BJ (cell line): Measurements from ENCODE around the gene LARP4B. TPM values are rescaled to one million over a fixed set of nuclear protein-coding genes. Genes with fewer than 3 reads are reported as not detected.

Source experiments
- CTCF ChIA-PET: fragments of 350-600 bp; formaldehyde crosslinking; extraction: SDS; loops from one replicate; lab custom pipeline; 2021; ENCODE audit warnings: antibody characterized with exemption, inconsistent platforms; lab: Yijun Ruan, JAX
- POLR2A ChIA-PET: fragments of 300-600 bp; sonication (Branson Sonifier 250); formaldehyde crosslinking; extraction: SDS; loops from one replicate; lab custom pipeline; 2021; ENCODE audit warnings: antibody characterized with exemption; lab: Charles Lee
- DNase-seq: peaks from one replicate; pipeline ENCODE4 v3.0.0-alpha.2; 2011; ENCODE audit warnings: low read depth
- H3K27me3 ChIP-seq: 2 replicates; pipeline ENCODE4 v1.6.0; 2011; ENCODE audit warnings: low read length; ENCODE audit not compliant: control insufficient read depth, insufficient read depth
- H3K36me3 ChIP-seq: 2 replicates; pipeline ENCODE4 v1.5.1; 2011; ENCODE audit warnings: low read length; ENCODE audit not compliant: control insufficient read depth, insufficient read depth
- H3K4me3 ChIP-seq: 2 replicates; pipeline ENCODE4 v1.5.1; 2011; ENCODE audit warnings: low read depth, mild to moderate bottlenecking, control low read depth, low read length
- CTCF ChIP-seq: IDR thresholded peaks from 2 replicates; pipeline ENCODE4 v1.5.1; 2011; ENCODE audit warnings: low read depth, mild to moderate bottlenecking, control low read depth, inconsistent platforms, low read length, moderate library complexity; ENCODE audit not compliant: insufficient read depth
- polyA plus RNA-seq: library from polyadenylated mRNA; depleted of rRNA; stranded (reverse); fragments of >200 nt; gene quantifications from 2 replicates; pipeline ENCODE4 v1.2.3, GENCODE V29; 2011

LARP4B gene
- polyA plus RNA-seq, 1 experiment, result 38.4 TPM

- Histone ChIP-seq H3K27me3 (no peaks in the 10 kb centered on the region), H3K36me3 (peaks cover 48% of the 10 kb centered on the region), H3K4me3 (no peak overlapping the region)
- TF ChIP-seq CTCF, result no peak
- DNase-seq, result no peak
- CTCF ChIA-PET, result interaction anchor here (1.1 to 1.3 kb wide), 2 partner anchors 21 to 324 kb away, joined by 3 to 4 read pairs; no protein-coding TSS in a partner anchor
- POLR2A ChIA-PET, result no interaction called here
Measured at GRCh38 chr10:811379-812175, 119.9 kb downstream of the LARP4B start.

DNA sequence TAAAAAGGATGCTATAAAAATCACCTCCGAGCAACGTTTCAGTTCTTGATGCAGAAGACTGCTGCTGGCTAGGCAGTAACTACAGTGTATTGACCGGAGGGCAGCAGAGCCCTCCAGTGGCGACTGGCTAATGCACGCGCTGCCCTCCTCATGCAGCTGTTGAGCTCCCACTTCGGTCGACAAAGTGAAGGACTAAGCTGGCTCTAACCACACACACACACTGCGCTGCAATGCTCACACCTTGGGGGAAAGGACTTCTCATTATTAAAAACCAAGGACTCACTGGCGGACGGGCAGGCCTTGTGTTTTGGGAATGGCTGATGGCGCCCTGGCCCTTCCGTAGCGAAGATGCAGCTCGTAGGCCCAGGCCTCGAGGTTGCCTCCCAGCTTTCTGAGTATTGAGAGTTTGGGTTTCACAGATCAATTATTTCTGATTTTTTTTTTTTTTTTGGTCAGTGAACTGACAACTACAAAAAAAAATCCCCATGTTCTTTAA is 121.1 kb downstream of the LARP4B start:
- no peaks in the 10 kb centered on the region for H3K27me3 ChIP-seq
- no peak overlapping the region for H3K4me3 ChIP-seq
- DNase-seq, result no peak
- peaks cover 44% of the 10 kb centered on the region for H3K36me3 ChIP-seq
- CTCF ChIA-PET, result no interaction called here
- POLR2A ChIA-PET, result interaction anchor here (0.7 kb wide), 1 partner anchor 356 kb away, joined by 7 read pairs; no protein-coding TSS in a partner anchor
- peak; percentile 39 for TF ChIP-seq CTCF

- no peak for DNase-seq
- TF ChIP-seq CTCF, result no peak
- POLR2A ChIA-PET, result interaction anchor here (0.7 kb wide), 1 partner anchor 355 kb away, joined by 7 read pairs; no protein-coding TSS in a partner anchor
- Histone ChIP-seq H3K4me3 (no peak overlapping the region), H3K27me3 (no peaks in the 10 kb centered on the region), H3K36me3 (peaks cover 38% of the 10 kb centered on the region)
- CTCF ChIA-PET, result no interaction called here
Measured at GRCh38 chr10:809671-810350, 121.7 kb downstream of the LARP4B start.

DNA sequence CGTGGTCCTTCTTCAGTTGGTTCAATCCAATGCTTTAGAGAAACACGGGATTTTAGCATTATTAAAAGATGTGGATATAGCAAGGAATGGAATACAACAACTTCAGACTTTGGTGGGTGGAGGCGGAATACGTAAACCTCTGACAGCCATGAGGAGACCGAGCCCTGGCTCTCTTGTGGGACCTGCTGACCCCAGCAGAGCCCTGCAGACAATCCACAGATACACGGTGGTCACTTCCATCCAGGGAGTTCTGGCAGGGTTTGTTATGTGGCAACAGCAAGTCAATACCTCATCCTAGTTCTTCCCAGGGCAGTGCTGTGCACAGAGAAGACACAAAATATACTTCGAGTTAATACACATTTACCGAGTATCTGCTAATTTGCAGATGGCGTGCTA is 123.5 kb downstream of the LARP4B start:
- DNase-seq, result no peak
- TF ChIP-seq CTCF, result no peak
- CTCF ChIA-PET, result no interaction called here
- no peaks in the 10 kb centered on the region for H3K27me3 ChIP-seq
- POLR2A ChIA-PET, result no interaction called here
- no peak overlapping the region for H3K4me3 ChIP-seq
- H3K36me3 ChIP-seq, result peaks cover 30% of the 10 kb centered on the region
